ENCODE data around the gene MPZL2. TPM values are rescaled to one million over a fixed set of nuclear protein-coding genes. Genes with fewer than 3 reads are reported as not detected.

Gene MPZL2
- total and polyA plus RNA-seq, 10 of the 15 experiments (the other 5 are each of a cell fraction or from before 2014, with no cell fraction given) = 0.81 to 4.8 (median 3.1) TPM

GRCh38 chr11:118295815-118296454 lies 31.8 kb upstream of the MPZL2 start (continued):
- TF ChIP-seq GATAD2B (conservative IDR thresholded peaks at IDR 0.05; ENCODE audit: low read depth) (no peak), MYC (IDR thresholded peaks at IDR 0.05; ENCODE audit: insufficient read depth, insufficient read length, insufficient replicate concordance, low read length, severe bottlenecking) (no peak)

DNA sequence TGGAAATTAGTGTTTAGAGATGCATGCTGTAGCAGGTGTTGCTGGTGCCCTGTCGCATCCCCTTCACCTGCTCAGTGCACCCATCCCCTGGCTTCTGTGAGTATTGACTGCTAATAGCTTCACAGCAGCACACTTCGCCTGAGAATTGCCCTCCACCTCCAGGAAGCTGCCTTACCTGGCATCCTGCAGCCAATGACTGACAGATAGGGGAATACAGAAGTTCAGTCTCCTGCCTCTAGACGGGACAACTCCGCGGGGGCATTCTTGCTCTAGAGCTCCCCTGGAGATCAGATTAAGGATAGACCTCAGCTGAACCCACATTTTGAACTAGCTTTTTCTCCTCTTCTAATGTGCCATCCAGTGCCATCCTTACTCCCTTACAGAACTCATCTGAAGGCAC lies 31.1 kb upstream of the MPZL2 start:
- DNase-seq (ENCODE audit: low read depth, low spot score) (no peak), ATAC-seq (no peak), FAIRE-seq (no peak)
- Histone ChIP-seq H3K4me2 (ENCODE audit: control insufficient read depth, insufficient read depth) (no peak overlapping the region), H3K4me3 (no peak overlapping the region), H2AFZ (ENCODE audit: control insufficient read depth, low read depth, low read length) (no peak overlapping the region), H3K4me1 (ENCODE audit: control insufficient read depth, insufficient read depth, low read length) (no peaks in the 10 kb centered on the region), H3K79me2 (ENCODE audit: control insufficient read depth, insufficient read depth, low read length) (no peaks in the 10 kb centered on the region), H3K27me3 (replicated peaks in 1 of 2; ENCODE audit: control insufficient read depth in 2 of 2, insufficient read depth in 2 of 2, low read length in 1 of 2) (no peaks in the 10 kb centered on the region; a peak in 2 of 4 replicates), H3K9ac (ENCODE audit: control insufficient read depth, insufficient read depth, low read length) (no peak overlapping the region), H4K20me1 (ENCODE audit: control insufficient read depth, insufficient read depth) (no peaks in the 10 kb centered on the region), H3K9me3 (replicated peaks; ENCODE audit: control insufficient read depth, insufficient read depth, low read length) (no peaks in the 10 kb centered on the region), H3K27ac (ENCODE audit: control insufficient read depth, insufficient read depth) (no peak overlapping the region), H3K36me3 (ENCODE audit: control insufficient read depth in 2 of 2, insufficient read depth in 2 of 2, low read length in 1 of 2) (no peaks in the 10 kb centered on the region)
- TF ChIP-seq E2F8 (IDR thresholded peaks at IDR 0.05; ENCODE audit: low read depth, partially characterized antibody) (no peak), JUND (IDR thresholded peaks at IDR 0.05; ENCODE audit: low read depth, low read length) (no peak)
- ChIA-PET SMC1A (ENCODE audit: uncharacterized antibody, unreplicated experiment) (interaction anchor here (0.7 to 2.4 kb wide), 33 partner anchors 8 to 193 kb away, joined by 3 to 31 read pairs (median 4); partner anchors contain the start of genes CD3E and UBE4A), POLR2A (interaction anchor here (1.0 to 1.1 kb wide), 2 partner anchors 11 to 20 kb away, joined by 3 read pairs; no protein-coding TSS in a partner anchor), RAD21 (ENCODE audit: unreplicated experiment) (interaction anchor here (0.7 to 3.0 kb wide), 14 partner anchors 10 to 193 kb away, joined by 3 to 20 read pairs (median 4); partner anchors contain the start of genes MPZL3 and UBE4A), CTCF (interaction anchor here (0.7 to 3.3 kb wide), 43 partner anchors 7 to 220 kb away, joined by 3 to 72 read pairs (median 5); partner anchors contain the start of genes CD3E and UBE4A)
- intact Hi-C loops (cut with micrococcal nuclease; ENCODE audit: unreplicated experiment) = loop anchor here (5.0 to 10.0 kb wide), 2 partner anchors 192 to 280 kb away; partner anchors contain the start of gene ARCN1
- in situ Hi-C loops (cut with MboI) = no loop called here
- no TSS peak for BruUV-seq (replicated peaks)
- WGBS (ENCODE audit: insufficient coverage, insufficient replicate concordance, low lambda C conversion rate, missing lambda C conversion rate) = 58% methylated on average over 5 of the region's 5 CpGs

Measured in GM12878 (cell line).